GM12872 (cell line): ENCODE results near the gene DGKB.

ENCODE experiments used
- CTCF ChIP-seq: IDR thresholded peaks from 3 replicates; pipeline ENCODE4 v1.5.1; 2011; ENCODE audit warnings: low read depth, mild to moderate bottlenecking, low read length, moderate library complexity; ENCODE audit not compliant: insufficient read depth

The DGKB gene

DNA sequence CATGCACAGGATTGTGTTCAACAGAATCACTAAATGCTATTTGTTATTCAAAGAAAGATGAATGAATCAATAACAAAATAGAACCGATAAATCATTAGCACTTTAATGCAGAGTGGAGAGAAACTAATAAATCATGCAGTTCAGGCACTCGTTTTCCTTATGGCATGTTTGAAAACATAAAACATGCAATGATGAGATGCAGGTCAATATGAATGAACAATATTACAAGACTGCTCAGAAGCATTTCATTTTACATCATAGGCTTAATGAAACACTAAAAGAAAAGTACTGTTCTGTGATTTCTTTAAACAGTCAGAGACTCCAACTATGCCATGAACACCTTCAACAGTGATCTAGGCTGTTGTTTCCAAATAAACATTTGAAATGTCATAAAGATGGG, 755.0 kb downstream of the DGKB start:
- TF ChIP-seq CTCF = no peak

DNA sequence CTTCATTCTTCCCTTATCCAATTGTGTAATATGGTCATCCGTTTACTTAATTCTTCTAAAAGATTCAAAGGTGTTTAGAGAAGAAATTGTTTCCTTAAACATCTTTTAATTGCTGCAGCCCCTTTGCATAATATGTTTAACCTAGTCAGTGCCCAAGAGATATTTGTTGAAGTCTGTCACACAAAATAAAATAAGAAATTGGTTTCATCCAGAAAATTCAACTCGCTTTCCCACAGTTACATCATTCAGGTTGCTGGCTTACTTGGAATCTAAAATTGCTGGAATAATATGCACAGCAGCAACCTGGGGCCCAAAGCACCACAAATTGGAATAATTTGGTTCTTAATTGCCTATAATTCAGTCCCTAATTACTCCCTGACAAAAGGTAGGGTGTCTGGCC, 758.0 kb downstream of the DGKB start:
- no peak for TF ChIP-seq CTCF

DNA sequence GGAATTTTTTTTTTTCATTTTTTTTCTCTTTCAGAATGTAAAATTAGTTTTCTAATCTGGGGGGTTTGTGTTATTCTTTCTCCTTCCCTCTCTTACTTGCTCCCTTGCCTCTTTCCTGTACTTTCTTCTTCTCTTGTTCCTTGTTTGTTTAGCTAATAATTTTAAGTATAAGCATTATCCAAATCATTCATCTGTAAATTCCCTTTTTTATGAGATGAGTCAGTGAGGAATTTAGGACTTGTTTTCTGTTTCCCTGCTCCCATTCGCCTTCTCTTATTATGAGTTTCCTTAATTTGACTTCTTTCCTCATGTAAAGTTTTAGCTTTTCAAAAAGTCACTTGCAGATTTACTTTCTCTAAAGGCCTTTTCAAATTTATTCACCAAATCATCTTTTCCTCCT, 758.4 kb downstream of the DGKB start:
- TF ChIP-seq CTCF = no peak

DNA sequence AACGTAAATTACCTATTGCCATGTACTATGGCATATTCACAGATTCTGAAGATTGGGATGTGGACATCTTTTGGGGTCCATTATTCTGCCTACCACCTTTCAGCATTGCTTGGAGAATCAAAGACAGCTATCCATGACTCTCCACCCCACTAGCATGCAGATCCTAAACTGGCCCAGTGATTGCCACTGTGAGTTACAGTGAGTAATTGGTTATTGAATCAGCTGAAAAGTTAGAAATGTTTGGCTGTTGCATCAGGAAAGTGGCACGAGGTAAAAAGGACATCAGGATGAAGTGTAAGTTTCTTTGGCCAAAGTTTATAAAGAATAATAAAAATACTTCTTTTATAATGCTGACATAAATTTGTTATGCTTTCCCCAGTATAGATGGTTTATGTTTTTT, 764.9 kb downstream of the DGKB start:
- TF ChIP-seq CTCF = no peak

GRCh38 chr7:14133752-14134151, 768.8 kb downstream of the DGKB start:
- TF ChIP-seq CTCF = no peak

- TF ChIP-seq CTCF = no peak
Measured at GRCh38 chr7:14125998-14126397, 776.6 kb downstream of the DGKB start.

DNA sequence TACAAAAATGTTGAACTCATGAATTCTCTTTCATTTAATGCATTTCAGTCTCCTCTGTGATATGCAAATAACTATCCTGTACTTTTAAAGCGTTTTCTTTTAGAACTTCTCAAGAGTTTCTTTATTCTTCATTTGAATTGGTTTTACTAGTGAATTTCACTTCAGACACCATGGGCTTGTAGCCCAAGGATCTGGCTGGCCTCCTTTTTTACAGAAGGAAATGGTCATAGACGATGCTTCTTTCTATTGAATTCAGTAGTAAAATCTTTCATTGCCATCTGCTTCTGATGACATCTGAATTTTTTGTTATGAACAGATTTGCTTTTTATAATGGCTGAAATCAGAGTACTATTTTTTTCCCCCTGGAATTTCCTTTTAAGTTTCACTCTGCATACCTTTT, 777.8 kb downstream of the DGKB start:
- no peak for TF ChIP-seq CTCF

- no peak for TF ChIP-seq CTCF
Measured at GRCh38 chr7:14123923-14124322, 778.6 kb downstream of the DGKB start.
